ENCODE results near the gene B4GALT5. TPM values are rescaled to one million over a fixed set of nuclear protein-coding genes. Genes with fewer than 3 reads are reported as not detected.

Gene B4GALT5
- total RNA-seq, 1 experiment from 2014 or later, result 62.4 TPM

DNA sequence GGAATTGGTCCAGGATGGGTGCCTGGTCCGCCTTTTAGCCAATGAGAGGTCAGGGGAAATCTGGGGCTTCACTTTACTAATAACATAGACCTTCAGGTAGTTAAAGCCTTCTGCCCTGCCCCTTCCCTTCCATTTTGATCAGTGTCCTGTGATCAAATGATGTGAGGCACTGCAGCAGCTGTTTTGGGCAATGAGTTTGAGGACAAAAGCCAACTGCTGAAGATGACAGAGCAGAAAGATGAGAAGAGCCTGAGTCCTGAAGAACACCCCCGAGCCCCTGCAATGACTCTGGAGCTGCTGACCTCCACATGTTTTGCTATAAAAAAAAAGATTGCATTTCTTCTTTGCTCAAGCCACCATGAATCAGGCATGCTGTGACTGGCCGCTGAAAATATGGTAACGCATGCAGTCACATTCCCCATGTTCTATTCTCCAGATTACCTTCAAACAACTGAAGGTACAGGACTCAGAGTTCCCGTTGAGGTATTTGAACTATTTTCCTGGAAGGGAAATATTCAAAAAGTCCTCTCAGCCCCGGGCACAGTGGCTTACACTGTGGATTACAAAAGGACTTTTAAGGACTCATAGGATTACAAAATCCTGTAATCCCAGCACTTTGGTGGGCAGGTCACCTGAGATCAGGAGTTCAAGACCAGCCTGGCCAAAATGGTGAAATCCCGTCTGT lies 45.7 kb upstream of the B4GALT5 start:
- Mint-ChIP-seq H3K9me3 (no peaks in the 10 kb centered on the region), H3K4me1 (peaks cover 36% of the 10 kb centered on the region), H3K36me3 (no peaks in the 10 kb centered on the region), H3K27ac (no peak overlapping the region), H3K4me3 (no peak overlapping the region), H3K27me3 (ENCODE audit: low read depth) (no peaks in the 10 kb centered on the region)
- CTCF ChIA-PET, result interaction anchor here (1.2 to 1.5 kb wide), 2 partner anchors 9 to 125 kb away, joined by 3 to 4 read pairs; no protein-coding TSS in a partner anchor
- DNase-seq (ENCODE audit: low spot score) (no peak), ATAC-seq (no peak)
- POLR2A ChIA-PET, result no interaction called here
- no peak for TF ChIP-seq ZNF416 (CRISPR knock-in tag; IDR thresholded peaks at IDR 0.05)
- TF ChIP-seq CREB1 (CRISPR knock-in tag; IDR thresholded peaks at IDR 0.05), result no peak
- TF ChIP-seq ZNF317 (CRISPR knock-in tag; IDR thresholded peaks at IDR 0.05; ENCODE audit: borderline replicate concordance, low read depth), result no peak
- no peak for TF ChIP-seq TCF7 (CRISPR knock-in tag; IDR thresholded peaks at IDR 0.05; ENCODE audit: low read depth)
- TF ChIP-seq NFYB (CRISPR knock-in tag; conservative IDR thresholded peaks at IDR 0.05; ENCODE audit: low read depth), result no peak
- no peak for TF ChIP-seq NR2C2 (CRISPR knock-in tag; IDR thresholded peaks at IDR 0.05)
- TF ChIP-seq, protein P1, sequence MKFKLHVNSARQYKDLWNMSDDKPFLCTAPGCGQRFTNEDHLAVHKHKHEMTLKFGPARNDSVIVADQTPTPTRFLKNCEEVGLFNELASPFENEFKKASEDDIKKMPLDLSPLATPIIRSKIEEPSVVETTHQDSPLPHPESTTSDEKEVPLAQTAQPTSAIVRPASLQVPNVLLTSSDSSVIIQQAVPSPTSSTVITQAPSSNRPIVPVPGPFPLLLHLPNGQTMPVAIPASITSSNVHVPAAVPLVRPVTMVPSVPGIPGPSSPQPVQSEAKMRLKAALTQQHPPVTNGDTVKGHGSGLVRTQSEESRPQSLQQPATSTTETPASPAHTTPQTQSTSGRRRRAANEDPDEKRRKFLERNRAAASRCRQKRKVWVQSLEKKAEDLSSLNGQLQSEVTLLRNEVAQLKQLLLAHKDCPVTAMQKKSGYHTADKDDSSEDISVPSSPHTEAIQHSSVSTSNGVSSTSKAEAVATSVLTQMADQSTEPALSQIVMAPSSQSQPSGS (CRISPR knock-in tag; IDR thresholded peaks at IDR 0.05; ENCODE audit: borderline replicate concordance, low read depth), result no peak
- TF ChIP-seq NR1H2 (CRISPR knock-in tag; IDR thresholded peaks at IDR 0.05), result no peak
- no peak for TF ChIP-seq OVOL2 (CRISPR knock-in tag; IDR thresholded peaks at IDR 0.05; ENCODE audit: borderline replicate concordance)

DNA sequence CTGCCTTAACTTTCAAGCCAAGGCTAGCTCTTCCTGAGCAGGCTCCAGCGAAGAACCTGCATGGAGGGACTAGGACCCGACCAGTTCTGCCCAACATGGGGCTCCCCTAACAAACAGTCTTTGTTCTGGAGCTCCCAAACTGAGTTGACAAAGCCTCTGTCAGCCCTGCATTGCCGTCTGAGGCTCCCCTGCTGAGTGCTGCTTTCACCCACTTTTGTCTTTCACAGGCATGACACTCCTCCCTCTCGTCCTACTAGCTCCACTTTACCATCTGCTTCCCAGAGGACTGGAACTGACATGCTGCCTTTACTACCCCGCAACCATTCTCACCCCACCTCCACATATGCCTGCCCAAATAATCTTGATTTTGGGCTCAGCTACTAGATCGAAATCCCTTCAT lies 45.1 kb upstream of the B4GALT5 start:
- no peaks in the 10 kb centered on the region for H3K27me3 Mint-ChIP-seq (ENCODE audit: low read depth)
- H3K4me1 Mint-ChIP-seq, result peaks cover 36% of the 10 kb centered on the region
- no peaks in the 10 kb centered on the region for H3K36me3 Mint-ChIP-seq
- DNase-seq (ENCODE audit: low spot score), result peak; percentile 34
- TF ChIP-seq, protein P2, sequence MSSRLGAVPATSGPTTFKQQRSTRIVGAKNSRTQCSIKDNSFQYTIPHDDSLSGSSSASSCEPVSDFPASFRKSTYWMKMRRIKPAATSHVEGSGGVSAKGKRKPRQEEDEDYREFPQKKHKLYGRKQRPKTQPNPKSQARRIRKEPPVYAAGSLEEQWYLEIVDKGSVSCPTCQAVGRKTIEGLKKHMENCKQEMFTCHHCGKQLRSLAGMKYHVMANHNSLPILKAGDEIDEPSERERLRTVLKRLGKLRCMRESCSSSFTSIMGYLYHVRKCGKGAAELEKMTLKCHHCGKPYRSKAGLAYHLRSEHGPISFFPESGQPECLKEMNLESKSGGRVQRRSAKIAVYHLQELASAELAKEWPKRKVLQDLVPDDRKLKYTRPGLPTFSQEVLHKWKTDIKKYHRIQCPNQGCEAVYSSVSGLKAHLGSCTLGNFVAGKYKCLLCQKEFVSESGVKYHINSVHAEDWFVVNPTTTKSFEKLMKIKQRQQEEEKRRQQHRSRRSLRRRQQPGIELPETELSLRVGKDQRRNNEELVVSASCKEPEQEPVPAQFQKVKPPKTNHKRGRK (CRISPR knock-in tag; IDR thresholded peaks at IDR 0.05; ENCODE audit: borderline replicate concordance), result no peak
- peak; percentile 54; the same call in 1 of the 2 replicates for TF ChIP-seq ZNF423 (CRISPR knock-in tag; IDR thresholded peaks at IDR 0.05)
- ChIA-PET POLR2A (interaction anchor here (0.6 to 0.7 kb wide), 2 partner anchors 41 to 120 kb away, joined by 3 read pairs; no protein-coding TSS in a partner anchor), CTCF (interaction anchor here (1.1 to 1.5 kb wide), 3 partner anchors 9 to 148 kb away, joined by 3 to 10 read pairs (median 4); no protein-coding TSS in a partner anchor)
- peak overlapping the region; percentile 20 for H3K27ac Mint-ChIP-seq
- peak; percentile 76 for ATAC-seq
- H3K9me3 Mint-ChIP-seq, result no peaks in the 10 kb centered on the region
- no peak overlapping the region for H3K4me3 Mint-ChIP-seq

DNA sequence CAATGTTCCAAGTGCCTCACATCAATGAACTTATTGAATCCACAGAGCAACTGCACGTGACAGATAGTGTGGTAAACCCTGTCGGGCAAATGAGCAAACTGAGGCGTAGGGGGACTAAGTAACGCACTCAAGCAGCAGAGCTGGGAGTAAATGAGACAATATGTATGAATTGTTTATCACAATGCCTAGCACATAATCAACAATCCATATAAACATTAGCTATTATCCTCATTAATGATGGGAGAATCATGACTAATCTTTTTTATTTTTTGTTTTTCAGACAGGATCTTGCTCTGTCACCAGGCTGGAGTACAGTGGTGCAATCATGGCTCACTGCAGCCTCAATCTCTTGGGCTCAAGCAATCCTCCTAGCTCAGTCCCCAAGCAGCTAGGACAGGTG lies 43.9 kb upstream of the B4GALT5 start:
- no peak overlapping the region for H3K4me3 Mint-ChIP-seq
- ChIA-PET CTCF (interaction anchor here (1.1 to 1.5 kb wide), 2 partner anchors 123 to 147 kb away, joined by 3 to 10 read pairs; no protein-coding TSS in a partner anchor), POLR2A (no interaction called here)
- H3K27ac Mint-ChIP-seq, result peak overlapping the region; percentile 4; the same call in 1 of the 2 replicates
- H3K27me3 Mint-ChIP-seq (ENCODE audit: low read depth), result no peaks in the 10 kb centered on the region
- H3K4me1 Mint-ChIP-seq, result peaks cover 25% of the 10 kb centered on the region
- TF ChIP-seq PRRX2 (CRISPR knock-in tag; IDR thresholded peaks at IDR 0.05) (no peak), JAZF1 (CRISPR knock-in tag; IDR thresholded peaks at IDR 0.05) (no peak), ZNF416 (CRISPR knock-in tag; IDR thresholded peaks at IDR 0.05) (no peak), NFYB (CRISPR knock-in tag; conservative IDR thresholded peaks at IDR 0.05; ENCODE audit: low read depth) (no peak), NR1H2 (CRISPR knock-in tag; IDR thresholded peaks at IDR 0.05) (no peak), ZNF232 (CRISPR knock-in tag; IDR thresholded peaks at IDR 0.05) (no peak), SP1 (CRISPR knock-in tag; conservative IDR thresholded peaks at IDR 0.05) (no peak), OVOL2 (CRISPR knock-in tag; IDR thresholded peaks at IDR 0.05; ENCODE audit: borderline replicate concordance) (no peak), ZNF263 (CRISPR knock-in tag; IDR thresholded peaks at IDR 0.05; ENCODE audit: low read depth) (no peak), ZNF423 (CRISPR knock-in tag; IDR thresholded peaks at IDR 0.05) (no peak), ZNF219 (CRISPR knock-in tag; IDR thresholded peaks at IDR 0.05; ENCODE audit: borderline replicate concordance) (no peak), NFE2L1 (CRISPR knock-in tag; IDR thresholded peaks at IDR 0.05) (no peak), TEAD1 (CRISPR knock-in tag; IDR thresholded peaks at IDR 0.05) (no peak), GABPB1 (CRISPR knock-in tag; IDR thresholded peaks at IDR 0.05) (no peak)
- TF ChIP-seq, protein P3, sequence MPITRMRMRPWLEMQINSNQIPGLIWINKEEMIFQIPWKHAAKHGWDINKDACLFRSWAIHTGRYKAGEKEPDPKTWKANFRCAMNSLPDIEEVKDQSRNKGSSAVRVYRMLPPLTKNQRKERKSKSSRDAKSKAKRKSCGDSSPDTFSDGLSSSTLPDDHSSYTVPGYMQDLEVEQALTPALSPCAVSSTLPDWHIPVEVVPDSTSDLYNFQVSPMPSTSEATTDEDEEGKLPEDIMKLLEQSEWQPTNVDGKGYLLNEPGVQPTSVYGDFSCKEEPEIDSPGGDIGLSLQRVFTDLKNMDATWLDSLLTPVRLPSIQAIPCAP (CRISPR knock-in tag; IDR thresholded peaks at IDR 0.05), result no peak
- TF ChIP-seq, protein P2 (CRISPR knock-in tag; IDR thresholded peaks at IDR 0.05; ENCODE audit: borderline replicate concordance), result no peak
- TF ChIP-seq, protein P4, sequence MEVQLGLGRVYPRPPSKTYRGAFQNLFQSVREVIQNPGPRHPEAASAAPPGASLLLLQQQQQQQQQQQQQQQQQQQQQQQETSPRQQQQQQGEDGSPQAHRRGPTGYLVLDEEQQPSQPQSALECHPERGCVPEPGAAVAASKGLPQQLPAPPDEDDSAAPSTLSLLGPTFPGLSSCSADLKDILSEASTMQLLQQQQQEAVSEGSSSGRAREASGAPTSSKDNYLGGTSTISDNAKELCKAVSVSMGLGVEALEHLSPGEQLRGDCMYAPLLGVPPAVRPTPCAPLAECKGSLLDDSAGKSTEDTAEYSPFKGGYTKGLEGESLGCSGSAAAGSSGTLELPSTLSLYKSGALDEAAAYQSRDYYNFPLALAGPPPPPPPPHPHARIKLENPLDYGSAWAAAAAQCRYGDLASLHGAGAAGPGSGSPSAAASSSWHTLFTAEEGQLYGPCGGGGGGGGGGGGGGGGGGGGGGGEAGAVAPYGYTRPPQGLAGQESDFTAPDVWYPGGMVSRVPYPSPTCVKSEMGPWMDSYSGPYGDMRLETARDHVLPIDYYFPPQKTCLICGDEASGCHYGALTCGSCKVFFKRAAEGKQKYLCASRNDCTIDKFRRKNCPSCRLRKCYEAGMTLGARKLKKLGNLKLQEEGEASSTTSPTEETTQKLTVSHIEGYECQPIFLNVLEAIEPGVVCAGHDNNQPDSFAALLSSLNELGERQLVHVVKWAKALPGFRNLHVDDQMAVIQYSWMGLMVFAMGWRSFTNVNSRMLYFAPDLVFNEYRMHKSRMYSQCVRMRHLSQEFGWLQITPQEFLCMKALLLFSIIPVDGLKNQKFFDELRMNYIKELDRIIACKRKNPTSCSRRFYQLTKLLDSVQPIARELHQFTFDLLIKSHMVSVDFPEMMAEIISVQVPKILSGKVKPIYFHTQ (CRISPR knock-in tag; IDR thresholded peaks at IDR 0.05), result no peak
- H3K9me3 Mint-ChIP-seq, result no peaks in the 10 kb centered on the region
- ATAC-seq, result no peak
- no peak for DNase-seq (ENCODE audit: low spot score)
- H3K36me3 Mint-ChIP-seq, result no peaks in the 10 kb centered on the region
